Measurements from ENCODE around the gene MAGEB18. TPM values are rescaled to one million over a fixed set of nuclear protein-coding genes. Genes with fewer than 3 reads are reported as not detected.

MAGEB18 gene
- not detected for total RNA-seq
- long read RNA-seq, result 0 reads

- DNase-seq (ENCODE audit: low spot score), result no peak
- intact Hi-C loops (cut with DNase I), result no loop called here
Observed at GRCh38 chrX:26138274-26138673, at the start of gene MAGEB18. Gene MAGEB18 (plus strand): TSS chrX:26138343. CDS start chrX:26138986, 643 bp downstream.

DNA sequence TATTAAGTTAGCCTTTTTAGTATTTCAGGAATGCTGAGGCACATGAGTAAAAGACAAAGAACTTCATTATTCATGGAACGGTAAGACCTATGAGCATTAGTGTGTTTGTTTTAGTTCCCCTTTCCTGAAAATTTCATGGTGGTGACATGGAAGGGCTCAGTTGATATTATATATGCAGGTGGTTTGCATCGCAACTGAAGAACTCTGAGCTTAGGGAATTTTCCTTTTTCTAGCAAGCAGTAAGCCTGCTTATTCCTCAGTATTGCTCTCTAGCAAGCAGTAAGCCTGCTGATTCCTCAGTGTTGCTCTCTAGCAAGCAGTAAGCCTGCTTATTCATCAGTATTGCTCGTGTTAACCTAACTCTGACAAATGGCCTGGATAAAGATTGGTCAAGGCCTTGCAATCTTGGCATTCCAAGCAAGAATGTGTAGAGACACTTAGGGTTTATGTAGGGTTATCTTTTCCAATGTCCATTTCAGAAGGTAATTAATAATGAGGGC, 37.7 kb upstream of the MAGEB18 start:
- intact Hi-C loops (cut with DNase I), result no loop called here
- no peak for DNase-seq (ENCODE audit: low spot score)

DNA sequence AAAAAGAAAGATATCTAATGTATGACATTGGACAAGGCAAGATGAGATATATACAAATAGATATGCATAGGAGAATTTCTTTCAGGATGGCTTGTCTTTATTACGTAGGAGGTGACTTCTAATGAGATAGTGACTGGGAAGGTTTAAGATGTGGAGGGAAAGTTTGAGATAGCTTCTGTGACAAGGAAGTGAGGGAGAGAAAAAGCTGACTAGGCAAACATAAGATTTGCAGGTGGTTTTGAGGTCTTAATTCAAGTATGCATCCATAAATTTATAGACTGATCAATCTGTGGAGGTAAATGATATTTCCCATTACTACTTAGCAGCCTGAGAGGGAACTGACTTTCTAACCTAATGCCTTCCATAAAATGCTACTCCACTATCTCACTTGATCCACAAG, 29.0 kb upstream of the MAGEB18 start:
- DNase-seq (ENCODE audit: low spot score), result no peak
- intact Hi-C loops (cut with DNase I), result no loop called here

- intact Hi-C loops (cut with DNase I), result no loop called here
- no peak for DNase-seq (ENCODE audit: low spot score)
Observed at GRCh38 chrX:26146024-26146423, 7.9 kb downstream of the MAGEB18 start.

DNA sequence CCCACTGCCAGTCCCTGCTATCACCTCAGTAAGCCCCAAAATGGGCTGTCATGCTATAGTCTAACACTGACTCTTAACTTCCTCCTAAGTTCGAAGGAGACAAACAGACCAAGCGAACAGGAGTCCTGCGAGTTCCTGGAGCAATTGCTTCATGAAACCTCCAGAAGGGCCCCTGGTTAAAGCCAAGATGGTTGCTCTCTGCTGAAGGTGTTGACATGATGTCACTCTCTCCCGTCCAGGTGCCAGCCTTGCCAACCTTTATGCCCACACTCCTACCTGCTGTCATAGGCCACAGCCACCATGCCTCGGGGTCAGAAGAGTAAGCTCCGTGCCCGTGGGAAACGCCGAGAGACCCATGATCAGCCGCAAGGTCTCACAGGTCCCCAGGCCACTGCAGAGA, 22.2 kb downstream of the MAGEB18 start, which contains the start of gene MAGEB6B:
TSS of gene MAGEB6B (plus strand) at position 301 of the 400 bp plus-strand sequence. CDS start at position 301, 0 bp downstream.
- intact Hi-C loops (cut with DNase I), result no loop called here
- DNase-seq (ENCODE audit: low spot score), result no peak

Other genes with a start within 250 kb of the MAGEB18 start
- not detected for gene MAGEB6B, start 22.3 kb downstream of the MAGEB18 start, total RNA-seq
- not detected for gene MAGEB6, start 54.1 kb downstream of the MAGEB18 start, total RNA-seq
- not detected for gene MAGEB5, start 77.8 kb downstream of the MAGEB18 start, total RNA-seq